T-helper 1 cell (primary cell): ENCODE results near the gene SPRED3.
"Not testable (repeated sequence)": the region's sequence is repeated elsewhere in the genome, so short reads cannot be mapped to it uniquely, and the experiment has no call there.

Source experiments
- DNase-seq, 5 donors: peaks; one replicate each; pipeline ENCODE4 v3.0.0-alpha.2; 2012 to 2020
- total RNA-seq, 4 donors: gene quantifications; one replicate each; lab custom pipeline; 2026; lab: John Stamatoyannopoulos, UW

The SPRED3 gene
- total RNA-seq = 1.3 to 6.2 (median 2.5) reads per million in 4 donors

- no peak for DNase-seq
Measured at GRCh38 chr19:38388349-38389100, at the start of gene SPRED3. TSS of gene SPRED3 (plus strand) at chr19:38388697. CDS start at chr19:38390303, 1,606 bp downstream.

GRCh38 chr19:38339011-38339410 is 49.5 kb upstream of the SPRED3 start:
- not testable (repeated sequence) for DNase-seq

- DNase-seq = no peak
Measured at GRCh38 chr19:38340927-38341326, 47.6 kb upstream of the SPRED3 start.

GRCh38 chr19:38346837-38347236 is 41.7 kb upstream of the SPRED3 start:
- no peak for DNase-seq

- DNase-seq = no peak
Measured at GRCh38 chr19:38350883-38351282, 37.6 kb upstream of the SPRED3 start.

- no peak for DNase-seq
Measured at GRCh38 chr19:38351865-38352395, 36.6 kb upstream of the SPRED3 start.

GRCh38 chr19:38352611-38353010 is 35.9 kb upstream of the SPRED3 start:
- DNase-seq = no peak

- DNase-seq = no peak
Measured at GRCh38 chr19:38355728-38356725, 32.5 kb upstream of the SPRED3 start.

GRCh38 chr19:38358071-38358470 is 30.4 kb upstream of the SPRED3 start:
- no peak for DNase-seq

- no peak for DNase-seq
Measured at GRCh38 chr19:38359242-38360021, 29.1 kb upstream of the SPRED3 start.

- DNase-seq = no peak
Measured at GRCh38 chr19:38360351-38360750, 28.1 kb upstream of the SPRED3 start.

- no peak for DNase-seq
Measured at GRCh38 chr19:38360839-38361631, 27.5 kb upstream of the SPRED3 start.

GRCh38 chr19:38361633-38362075 is 26.8 kb upstream of the SPRED3 start:
- peak; percentile 42 to 83 (median 53) for DNase-seq

GRCh38 chr19:38362076-38362945 is 26.2 kb upstream of the SPRED3 start:
- peak; percentile 40 to 87 (median 51) for DNase-seq

GRCh38 chr19:38362946-38363688 is 25.4 kb upstream of the SPRED3 start:
- not testable (repeated sequence) for DNase-seq

GRCh38 chr19:38367041-38367440 is 21.5 kb upstream of the SPRED3 start:
- no peak for DNase-seq

GRCh38 chr19:38369584-38369983 is 18.9 kb upstream of the SPRED3 start:
- no peak for DNase-seq

GRCh38 chr19:38370299-38370698 is 18.2 kb upstream of the SPRED3 start:
- DNase-seq = no peak

GRCh38 chr19:38371081-38371480 is 17.4 kb upstream of the SPRED3 start:
- no peak for DNase-seq

GRCh38 chr19:38373907-38374331 is 14.6 kb upstream of the SPRED3 start:
- no peak for DNase-seq
